Common myeloid progenitor, CD34-positive (primary cell): ENCODE results near the gene RPP25.

Source experiments
- CTCF ChIA-PET: fragments of 350-600 bp; sonication (Branson Sonifier 250); formaldehyde crosslinking; loops from one replicate; lab custom pipeline; 2021; ENCODE audit warnings: antibody characterized with exemption; lab: Charles Lee
- POLR2A ChIA-PET: fragments of 350-600 bp; sonication (Branson Sonifier 250); formaldehyde crosslinking; loops from one replicate; lab custom pipeline; 2021; ENCODE audit warnings: antibody characterized with exemption; lab: Charles Lee
- DNase-seq, 3 donors: peaks; one replicate each; pipeline versions ENCODE4 v3.0.0 to v3.0.0-alpha.2; 2013
- H3K27ac ChIP-seq, 2 experiments: 1 replicate in 1 of 2; 2 replicates in 1 of 2; pipeline ENCODE4 v1.7.0; 2013; ENCODE audit warnings: inconsistent platforms in 2 of 2, low read length in 2 of 2, mild to moderate bottlenecking in 2 of 2, low read depth in 1 of 2, moderate library complexity in 1 of 2; ENCODE audit not compliant: severe bottlenecking in 2 of 2, insufficient read depth in 1 of 2, poor library complexity in 1 of 2
- H3K27me3 ChIP-seq, 5 experiments: replicated peaks in 2 of 5; 1 replicate in 3 of 5; 2 replicates in 2 of 5; pipeline versions ENCODE4 v1.6.1 to v1.7.0; 2013; ENCODE audit warnings: low read length in 4 of 5, mild to moderate bottlenecking in 2 of 5, moderate library complexity in 2 of 5, inconsistent platforms in 1 of 5; ENCODE audit not compliant: insufficient read depth in 5 of 5, control insufficient read depth in 4 of 5
- H3K36me3 ChIP-seq, 4 experiments: 1 replicate in 2 of 4; 2 replicates in 2 of 4; pipeline versions ENCODE4 v1.6.1 to v1.7.0; 2013; ENCODE audit warnings: low read length in 3 of 4, control low read depth in 1 of 4, mild to moderate bottlenecking in 1 of 4; ENCODE audit not compliant: control insufficient read depth in 4 of 4, insufficient read depth in 4 of 4
- H3K4me1 ChIP-seq, 4 experiments: 1 replicate in 3 of 4; 2 replicates in 1 of 4; pipeline versions ENCODE4 v1.6.1 to v1.7.1; 2013; ENCODE audit warnings: low read length in 3 of 4, mild to moderate bottlenecking in 3 of 4, control low read depth in 1 of 4, inconsistent platforms in 1 of 4, moderate library complexity in 1 of 4; ENCODE audit not compliant: control insufficient read depth in 4 of 4, insufficient read depth in 4 of 4; ENCODE audit errors: control extremely low read depth in 1 of 4
- H3K4me3 ChIP-seq, 7 experiments: 1 replicate in 4 of 7; 2 replicates in 3 of 7; pipeline versions ENCODE4 v1.5.1 to v1.7.0; 2013; ENCODE audit warnings: mild to moderate bottlenecking in 7 of 7, low read length in 6 of 7, moderate library complexity in 6 of 7, inconsistent platforms in 2 of 7, low read depth in 2 of 7, control low read depth in 1 of 7; ENCODE audit not compliant: insufficient read depth in 4 of 7, control insufficient read depth in 1 of 7; ENCODE audit errors: extremely low read depth in 1 of 7
- H3K9me3 ChIP-seq, 5 experiments: 1 replicate in 4 of 5; 2 replicates in 1 of 5; pipeline versions ENCODE4 v1.6.1 to v1.7.1; 2013; ENCODE audit warnings: low read length in 4 of 5, mild to moderate bottlenecking in 2 of 5, inconsistent platforms in 1 of 5, low read depth in 1 of 5, moderate library complexity in 1 of 5; ENCODE audit not compliant: control insufficient read depth in 4 of 5, insufficient read depth in 2 of 5; ENCODE audit errors: control extremely low read depth in 1 of 5
- WGBS: methylation state at CpG from one replicate; pipeline ENCODE4 v1.1.5; 2013; ENCODE audit not compliant: insufficient coverage; 5-methylcytosine and 5-hydroxymethylcytosine counted together

Gene RPP25

GRCh38 chr15:74983725-74984231, 27.2 kb upstream of the RPP25 start:
- Histone ChIP-seq H3K36me3 (no peaks in the 10 kb centered on the region), H3K4me3 (no peak overlapping the region), H3K9me3 (no peaks in the 10 kb centered on the region), H3K27me3 (peaks cover 0 to 10% (median 0%) of the 10 kb centered on the region in 5 experiments), H3K27ac (no peak overlapping the region), H3K4me1 (peaks cover 0 to 5% (median 0%) of the 10 kb centered on the region in 4 experiments)
- WGBS, result 61% methylated on average over 4 of the region's 4 CpGs
- ChIA-PET CTCF (no interaction called here), POLR2A (no interaction called here)
- peak in 2 of 3 donors; percentile 28 to 52 for DNase-seq

- Histone ChIP-seq H3K27ac (no peak overlapping the region), H3K36me3 (no peaks in the 10 kb centered on the region), H3K4me3 (no peak overlapping the region), H3K9me3 (no peaks in the 10 kb centered on the region), H3K4me1 (peaks cover 0 to 5% (median 0%) of the 10 kb centered on the region in 4 experiments), H3K27me3 (peaks cover 0 to 11% (median 0%) of the 10 kb centered on the region in 5 experiments)
- DNase-seq, result no peak
- ChIA-PET POLR2A (no interaction called here), CTCF (no interaction called here)
- WGBS, result 60% methylated on average over 1 of the region's 5 CpGs
Measured at GRCh38 chr15:74982183-74982582, 25.6 kb upstream of the RPP25 start.

GRCh38 chr15:74978503-74978902, 21.9 kb upstream of the RPP25 start:
- POLR2A ChIA-PET, result no interaction called here
- H3K4me1 ChIP-seq, result no peaks in the 10 kb centered on the region
- no peak overlapping the region for H3K27ac ChIP-seq
- peaks cover 0 to 6% (median 0%) of the 10 kb centered on the region in 5 experiments for H3K27me3 ChIP-seq
- DNase-seq, result no peak
- no peak overlapping the region for H3K4me3 ChIP-seq
- 58% methylated on average over 3 of the region's 3 CpGs for WGBS
- H3K36me3 ChIP-seq, result no peaks in the 10 kb centered on the region
- CTCF ChIA-PET, result interaction anchor here (1.0 to 2.2 kb wide), 3 partner anchors 10 to 23 kb away, joined by 4 to 7 read pairs (median 6); no protein-coding TSS in a partner anchor
- no peaks in the 10 kb centered on the region for H3K9me3 ChIP-seq

- peaks cover 0 to 6% (median 0%) of the 10 kb centered on the region in 5 experiments for H3K27me3 ChIP-seq
- no peaks in the 10 kb centered on the region for H3K36me3 ChIP-seq
- ChIA-PET CTCF (interaction anchor here (1.9 to 2.2 kb wide), 2 partner anchors 10 to 23 kb away, joined by 6 to 7 read pairs; no protein-coding TSS in a partner anchor), POLR2A (no interaction called here)
- DNase-seq, result no peak
- no peak overlapping the region for H3K4me3 ChIP-seq
- H3K9me3 ChIP-seq, result no peaks in the 10 kb centered on the region
- no peaks in the 10 kb centered on the region for H3K4me1 ChIP-seq
- no CpG with 5 or more reads among the region's 1 CpG for WGBS
- no peak overlapping the region for H3K27ac ChIP-seq
Measured at GRCh38 chr15:74978077-74978476, 21.5 kb upstream of the RPP25 start.

GRCh38 chr15:74977599-74977998, 21.0 kb upstream of the RPP25 start:
- POLR2A ChIA-PET, result no interaction called here
- no peak overlapping the region for H3K4me3 ChIP-seq
- peaks cover 0 to 6% (median 0%) of the 10 kb centered on the region in 5 experiments for H3K27me3 ChIP-seq
- no peak for DNase-seq
- H3K9me3 ChIP-seq, result no peaks in the 10 kb centered on the region
- WGBS, result 100% methylated on average over 1 of the region's 4 CpGs
- CTCF ChIA-PET, result interaction anchor here (1.9 to 2.2 kb wide), 2 partner anchors 11 to 23 kb away, joined by 6 to 7 read pairs; no protein-coding TSS in a partner anchor
- H3K36me3 ChIP-seq, result no peaks in the 10 kb centered on the region
- no peak overlapping the region for H3K27ac ChIP-seq
- no peaks in the 10 kb centered on the region for H3K4me1 ChIP-seq

- no peak overlapping the region for H3K27ac ChIP-seq
- no peaks in the 10 kb centered on the region for H3K9me3 ChIP-seq
- no peaks in the 10 kb centered on the region for H3K36me3 ChIP-seq
- peak in 1 of 3 donors; percentile 29 for DNase-seq
- peaks cover 0 to 3% (median 0%) of the 10 kb centered on the region in 5 experiments for H3K27me3 ChIP-seq
- no peaks in the 10 kb centered on the region for H3K4me1 ChIP-seq
- POLR2A ChIA-PET, result no interaction called here
- H3K4me3 ChIP-seq, result no peak overlapping the region
- CTCF ChIA-PET, result interaction anchor here (1.0 kb wide), 2 partner anchors 12 to 25 kb away, joined by 3 read pairs; no protein-coding TSS in a partner anchor
- WGBS, result 100% methylated on average over 1 of the region's 1 CpG
Measured at GRCh38 chr15:74976159-74976558, 19.6 kb upstream of the RPP25 start.

GRCh38 chr15:74967670-74968069, 11.1 kb upstream of the RPP25 start:
- DNase-seq, result no peak
- ChIA-PET POLR2A (interaction anchor here (0.6 kb wide), 2 partner anchors 177 to 274 kb away, joined by 3 read pairs; no protein-coding TSS in a partner anchor), CTCF (interaction anchor here (1.1 to 1.5 kb wide), 2 partner anchors 11 to 43 kb away, joined by 3 to 4 read pairs; no protein-coding TSS in a partner anchor)
- no CpG with 5 or more reads among the region's 5 CpGs for WGBS
- no peak overlapping the region for H3K27ac ChIP-seq
- H3K36me3 ChIP-seq, result no peaks in the 10 kb centered on the region
- H3K4me3 ChIP-seq, result no peak overlapping the region
- H3K4me1 ChIP-seq, result no peaks in the 10 kb centered on the region
- peaks cover 0 to 2% (median 0%) of the 10 kb centered on the region in 5 experiments for H3K27me3 ChIP-seq
- no peaks in the 10 kb centered on the region for H3K9me3 ChIP-seq
